Muscle of back (tissue), 11 donors: ENCODE results near the gene ACOXL. TPM values are rescaled to one million over a fixed set of nuclear protein-coding genes. Genes with fewer than 3 reads are reported as not detected.

Source experiments
- DNase-seq, 3 donors: peaks; one replicate each; pipeline versions ENCODE4 v3.0.0 to v3.0.0-alpha.2; 2013
- polyA plus RNA-seq, 10 donors: library from polyadenylated mRNA; unstranded; fragments of 120-200 nt; gene quantifications; one replicate each; pipeline ENCODE4 v1.2.1, GENCODE V29; 2013; ENCODE audit not compliant: insufficient read length in 10 of 10

The ACOXL gene
- polyA plus RNA-seq, 10 donors = 0.09 to 0.53 (median 0.18) TPM

DNA sequence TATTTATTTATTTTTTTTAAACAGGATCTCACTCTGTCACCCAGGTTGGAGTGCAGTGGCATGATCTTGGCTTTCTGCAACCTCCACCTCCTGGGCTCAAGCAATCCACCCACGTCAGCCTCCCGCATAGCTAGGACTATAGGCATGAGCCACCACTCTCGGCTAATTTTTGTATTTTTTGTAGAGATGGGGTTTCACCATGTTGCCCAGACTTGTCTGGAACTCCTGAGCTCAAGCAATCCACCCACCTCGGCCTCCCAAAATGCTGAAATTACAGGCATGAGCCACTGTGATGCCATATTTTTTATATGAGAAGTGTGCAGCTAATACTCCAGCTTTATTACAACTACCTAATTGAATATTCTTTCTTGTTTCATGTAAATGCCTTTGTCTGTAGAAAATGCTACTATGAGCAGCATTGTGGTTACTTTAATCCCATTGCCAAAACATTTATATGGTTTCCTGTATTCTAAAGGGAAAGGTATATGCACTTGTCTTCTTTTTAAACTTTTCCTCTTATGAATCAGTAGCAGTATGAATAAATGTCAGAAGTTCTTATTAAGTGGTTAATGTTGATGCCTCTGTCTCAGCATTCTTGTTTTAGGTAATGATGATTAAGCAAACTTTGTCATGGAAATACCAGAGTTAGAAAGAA, 378.9 kb downstream of the ACOXL start:
- no peak for DNase-seq

DNA sequence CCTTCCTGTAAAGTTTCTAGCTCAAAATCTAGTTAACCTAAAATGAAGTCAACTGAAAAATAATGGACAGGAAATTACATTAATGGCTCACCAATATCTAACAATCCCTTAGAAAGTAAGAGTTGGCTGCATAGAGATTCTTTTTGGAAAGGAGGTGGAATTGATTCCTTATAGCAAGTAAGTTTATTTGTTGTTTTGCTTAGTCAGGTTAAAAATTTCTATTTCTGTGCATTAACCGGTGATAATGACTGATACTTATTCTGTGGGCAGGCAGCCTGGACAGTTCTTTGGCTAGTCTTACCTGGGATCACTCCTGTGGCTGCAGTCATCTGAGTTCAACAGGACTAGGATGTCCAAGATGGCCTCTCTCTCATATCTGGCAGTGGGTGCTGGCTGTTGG, 381.5 kb downstream of the ACOXL start:
- no peak for DNase-seq

DNA sequence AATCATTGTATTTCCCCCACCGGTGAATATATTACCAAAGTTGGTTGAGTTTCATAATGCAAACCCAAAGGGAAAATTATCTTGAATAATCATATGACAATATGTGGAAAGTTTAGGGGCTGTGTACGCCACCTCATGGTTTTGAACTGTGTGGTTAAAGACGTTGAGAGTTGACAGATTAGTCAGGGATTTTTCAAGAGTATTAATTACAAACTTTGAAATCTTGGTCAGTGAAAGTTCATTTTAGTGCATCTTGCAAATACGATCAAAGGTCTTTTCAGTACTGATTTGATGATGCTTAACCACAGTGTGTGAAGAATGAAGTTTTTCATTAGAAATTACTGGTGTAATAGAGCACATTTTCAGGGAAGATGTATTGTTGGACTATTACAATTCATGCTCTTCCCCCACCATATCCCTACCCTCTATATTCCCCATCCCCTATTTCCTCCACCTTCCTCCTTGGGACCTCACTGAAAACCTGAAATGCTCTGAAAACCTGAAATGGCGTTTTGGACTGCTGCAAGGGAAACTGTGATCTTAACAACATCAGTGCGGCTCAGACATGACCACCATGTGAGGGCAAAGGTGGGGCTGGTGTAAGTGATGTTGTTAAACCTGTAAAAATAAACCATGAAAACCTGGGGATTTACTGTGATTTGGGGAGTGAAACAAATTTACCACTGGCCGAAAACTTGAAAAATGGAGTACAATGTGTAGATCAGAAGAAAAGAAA, 383.8 kb downstream of the ACOXL start:
- no peak for DNase-seq

DNA sequence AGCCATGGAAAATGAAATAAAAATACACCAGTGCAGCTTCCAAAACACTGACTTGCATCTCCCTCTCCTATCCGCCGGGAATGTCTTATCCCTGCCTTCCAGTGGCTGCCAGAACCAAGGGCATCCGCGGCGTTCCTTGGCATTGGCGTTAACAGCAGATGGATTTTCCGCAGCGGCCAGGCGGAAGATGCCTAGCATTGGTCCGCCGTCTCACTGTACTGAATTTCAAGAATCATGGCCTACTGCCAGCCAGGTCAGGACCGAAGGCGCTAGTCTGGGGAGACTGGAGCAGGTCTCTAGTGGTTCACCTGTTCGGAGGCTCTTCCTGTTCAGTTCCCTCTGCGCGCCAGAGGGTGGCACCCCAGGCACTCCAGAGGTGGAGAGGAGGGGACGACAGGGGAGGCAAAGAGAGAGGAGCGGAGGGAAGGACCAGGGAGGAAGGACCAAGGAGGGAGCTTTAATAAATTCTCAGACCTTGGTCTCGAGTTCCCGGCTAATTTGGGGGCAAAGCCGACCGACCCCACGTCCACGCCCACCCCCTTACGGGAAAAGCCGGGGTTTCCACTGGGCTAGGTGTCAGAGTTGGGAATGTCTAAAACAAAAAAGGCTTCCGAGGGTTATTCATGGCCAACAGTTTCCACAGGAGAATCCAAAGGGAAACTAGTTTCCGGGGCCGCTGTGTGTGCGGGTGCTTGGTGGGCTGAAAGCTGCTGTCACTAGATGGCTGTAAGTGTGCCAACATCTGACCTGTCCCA, 384.6 kb downstream of the ACOXL start:
- peak; percentile 63 to 86 (median 70) for DNase-seq

DNA sequence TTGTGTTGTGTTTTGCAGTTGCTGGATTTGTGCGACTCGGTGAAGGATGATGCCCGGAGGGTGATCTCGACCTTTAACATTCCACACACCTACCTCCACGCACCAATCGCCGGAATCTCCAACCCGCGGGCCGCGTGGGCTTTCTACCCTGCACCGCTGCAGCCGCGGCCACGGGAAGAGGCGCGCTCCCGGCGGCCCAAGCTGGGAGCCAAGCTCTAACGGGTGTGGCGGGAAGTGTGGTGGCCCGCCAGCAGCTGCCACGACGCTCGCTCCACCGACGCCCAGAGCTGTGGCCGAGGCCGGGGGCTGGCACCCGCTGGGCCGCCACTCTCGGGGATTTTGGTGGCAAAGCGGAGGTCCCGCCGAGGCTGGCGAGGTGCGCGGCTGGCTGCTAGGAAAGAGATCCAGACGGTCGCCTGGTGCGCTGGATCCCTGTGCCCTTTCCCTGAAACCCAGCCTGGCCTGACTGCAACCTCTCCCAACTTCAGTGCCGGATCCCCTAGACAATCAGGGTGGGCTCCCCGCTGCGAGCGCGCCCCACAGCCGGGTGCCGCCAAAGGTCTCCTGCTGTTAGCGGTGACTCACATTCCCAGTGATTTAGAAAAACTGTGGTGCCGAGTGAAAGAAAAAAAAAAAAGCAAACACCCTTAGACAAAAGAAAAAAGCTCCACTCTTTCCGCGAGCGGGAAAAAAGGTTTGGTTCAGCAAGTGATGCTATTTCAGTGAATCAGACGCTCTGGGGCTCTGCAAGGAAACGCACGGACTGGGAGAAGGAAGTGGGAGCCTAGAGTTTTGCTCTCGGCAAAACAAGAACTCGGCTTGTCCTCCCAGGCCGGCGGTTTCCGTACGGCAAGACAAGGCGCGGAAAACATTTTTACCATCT, 385.5 kb downstream of the ACOXL start:
- DNase-seq = peak; percentile 41 to 74 (median 41)

DNA sequence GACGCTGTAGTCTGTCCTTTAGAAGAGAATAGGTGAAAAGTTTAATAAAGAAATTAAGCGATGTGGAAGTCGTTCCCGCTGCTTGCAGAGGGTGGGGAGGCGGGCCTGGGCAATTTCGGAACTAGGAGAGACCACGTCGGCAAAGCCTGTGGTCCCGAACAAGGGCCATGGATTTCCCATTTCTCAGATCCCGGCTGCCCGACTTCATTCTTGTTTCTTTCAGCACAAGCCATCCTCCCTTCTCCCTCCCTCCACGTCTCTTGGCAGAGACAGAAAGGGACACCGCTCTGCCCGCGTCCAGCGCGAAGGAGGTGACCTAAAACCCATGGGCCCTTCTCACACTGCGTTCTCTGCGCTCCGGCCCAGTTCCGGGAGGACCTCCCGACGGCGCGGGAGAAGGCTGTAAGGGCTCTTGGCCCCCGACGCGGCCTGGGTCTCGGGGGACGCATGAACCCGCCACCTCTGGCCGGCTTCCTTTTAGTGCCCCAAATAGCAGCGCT, 386.2 kb downstream of the ACOXL start:
- peak in 2 of 3 donors; percentile 27 to 73 for DNase-seq

DNA sequence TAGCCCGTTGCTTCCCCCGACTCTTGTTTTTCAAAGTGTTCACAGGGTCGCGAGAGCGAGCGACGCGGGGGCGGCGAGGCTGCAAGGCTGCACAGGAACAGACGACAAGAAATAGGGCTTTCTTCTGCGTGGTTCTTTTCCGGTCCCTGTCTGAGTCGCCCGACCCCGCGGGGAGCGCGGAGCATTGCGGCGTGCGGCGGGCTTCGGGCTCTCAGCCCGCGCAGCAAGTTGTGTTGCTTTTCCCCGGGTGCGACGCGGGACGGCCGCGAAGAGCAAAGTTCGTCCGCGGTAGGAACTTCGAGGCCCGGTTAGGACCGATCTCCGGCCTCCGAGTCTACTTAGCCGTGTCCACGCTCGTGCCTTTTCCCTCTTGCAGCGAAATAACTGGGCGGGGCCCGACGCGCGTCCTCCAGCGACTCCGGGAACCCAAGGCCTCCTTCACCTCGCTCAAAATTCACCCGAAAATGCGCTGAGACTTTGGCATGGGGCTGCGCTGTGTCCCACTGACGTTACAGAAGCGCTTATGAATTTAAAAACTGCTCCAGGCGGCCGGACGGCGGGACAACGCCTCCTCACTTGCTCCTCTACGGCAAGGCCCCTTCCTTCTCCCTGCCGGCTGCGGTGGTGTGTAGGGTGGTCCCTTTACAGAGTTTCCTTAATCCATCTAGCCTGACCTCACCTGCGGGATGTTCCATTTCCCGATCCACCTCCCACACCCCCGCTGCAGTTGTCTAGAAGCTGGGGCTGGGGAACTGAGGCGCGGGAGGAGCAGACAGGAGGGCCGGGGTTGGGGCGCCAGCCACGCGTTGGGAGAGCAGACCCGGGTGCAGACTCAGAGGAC, 386.8 kb downstream of the ACOXL start:
- DNase-seq = peak in 2 of 3 donors; percentile 40 to 81

DNA sequence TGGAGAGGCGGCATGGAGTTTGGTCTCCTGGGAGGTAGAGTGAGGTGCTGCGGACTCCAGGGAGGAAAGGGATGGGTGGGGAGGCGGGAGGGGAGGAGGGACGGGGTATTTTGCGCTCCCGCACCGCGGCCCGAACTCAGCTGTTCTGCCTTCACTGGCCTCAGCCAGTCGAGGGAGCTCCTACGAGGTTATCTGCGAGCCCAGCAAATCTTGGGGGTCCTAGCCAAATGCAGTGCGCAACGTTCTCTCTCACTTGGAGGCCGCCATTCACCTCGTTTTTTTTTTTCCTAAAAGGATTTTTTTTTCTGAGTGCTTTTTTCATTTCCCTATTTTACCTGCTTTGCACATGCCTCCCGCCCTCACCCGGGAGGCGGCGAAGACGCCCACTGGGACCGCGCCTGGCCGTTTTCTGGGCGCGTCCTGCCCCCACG, 387.5 kb downstream of the ACOXL start:
- DNase-seq = no peak

DNA sequence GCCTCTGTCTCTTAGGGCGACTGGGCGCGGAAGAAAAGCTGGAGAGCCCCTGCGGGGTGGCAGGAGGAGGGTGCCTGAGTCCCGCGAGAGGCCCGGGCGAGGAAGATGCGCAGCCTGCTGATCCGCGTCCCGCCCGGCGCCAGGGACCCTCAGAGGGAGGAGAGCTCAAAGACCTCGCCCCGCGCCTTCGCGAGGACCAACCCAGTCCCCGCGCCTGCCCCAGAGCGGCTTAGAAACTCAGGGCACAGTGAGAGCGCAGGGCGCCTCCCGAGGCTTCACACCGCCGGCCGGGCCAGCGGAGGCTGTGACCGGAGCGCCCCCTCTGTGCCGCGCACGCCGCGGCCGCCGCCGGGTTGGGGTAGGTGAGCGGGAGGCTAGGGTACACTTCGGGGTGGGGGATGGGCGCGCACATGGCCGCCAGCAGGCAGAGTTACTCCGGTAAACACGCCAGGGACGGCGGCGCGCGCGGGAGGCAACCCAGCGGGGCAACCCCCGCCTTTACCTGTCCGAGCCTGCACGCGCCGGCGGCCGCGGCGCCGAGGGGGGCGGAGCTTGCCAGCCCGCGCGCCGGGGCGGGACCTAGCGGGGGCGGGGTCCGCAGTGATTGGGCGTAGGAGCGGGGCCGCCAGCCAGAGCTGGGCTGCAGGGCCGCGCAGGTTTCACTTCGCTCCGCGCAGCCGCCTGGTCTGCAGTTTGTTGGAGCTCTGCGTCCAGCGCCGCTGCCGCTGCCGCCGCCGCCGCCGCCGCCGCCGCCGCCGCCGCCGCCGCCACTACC, 388.1 kb downstream of the ACOXL start, which contains the start of gene BCL2L11:
TSS of gene BCL2L11 (plus strand) at position 662 of the 775 bp plus-strand sequence. CDS start 2,832 bp downstream, outside the sequence.
- peak; percentile 89 to 95 (median 93) for DNase-seq

DNA sequence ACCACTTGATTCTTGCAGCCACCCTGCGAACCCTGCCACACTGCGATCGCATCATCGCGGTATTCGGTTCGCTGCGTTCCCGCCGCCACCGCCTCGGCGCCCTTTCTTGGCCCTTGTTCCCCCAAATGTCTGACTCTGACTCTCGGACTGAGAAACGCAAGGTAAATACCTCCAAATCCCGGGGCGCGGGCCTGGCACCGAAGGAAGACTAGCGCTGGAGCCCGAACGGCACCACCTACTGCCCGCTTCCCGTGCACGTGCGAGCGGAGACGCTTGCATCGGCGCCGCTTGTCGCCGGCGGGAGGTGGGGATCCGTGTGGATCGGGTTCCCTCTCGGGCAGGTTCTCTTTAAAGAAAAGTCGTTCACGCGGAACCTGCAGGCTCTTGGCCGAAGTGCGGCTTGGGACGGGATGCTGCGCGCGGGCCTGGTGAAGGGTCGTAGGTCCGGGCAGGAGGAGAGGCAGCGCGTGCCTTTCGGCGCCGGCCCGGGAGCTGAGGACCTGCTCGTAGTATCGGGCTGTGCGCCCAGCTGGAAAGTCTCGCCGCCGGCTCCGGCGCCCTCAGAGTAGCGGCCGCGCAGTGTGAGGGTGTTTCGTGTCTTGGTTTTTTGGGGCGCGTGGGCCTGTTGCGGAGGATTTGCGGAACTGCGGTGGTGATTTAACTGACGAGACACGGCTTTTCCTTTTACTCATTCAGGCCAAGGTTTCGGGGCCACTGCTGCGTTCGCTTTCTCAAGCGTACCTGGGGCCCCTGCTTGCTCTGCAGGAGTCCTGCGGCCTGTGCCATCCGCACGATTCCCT, 388.9 kb downstream of the ACOXL start:
- peak in 2 of 3 donors; percentile 39 to 85 for DNase-seq

DNA sequence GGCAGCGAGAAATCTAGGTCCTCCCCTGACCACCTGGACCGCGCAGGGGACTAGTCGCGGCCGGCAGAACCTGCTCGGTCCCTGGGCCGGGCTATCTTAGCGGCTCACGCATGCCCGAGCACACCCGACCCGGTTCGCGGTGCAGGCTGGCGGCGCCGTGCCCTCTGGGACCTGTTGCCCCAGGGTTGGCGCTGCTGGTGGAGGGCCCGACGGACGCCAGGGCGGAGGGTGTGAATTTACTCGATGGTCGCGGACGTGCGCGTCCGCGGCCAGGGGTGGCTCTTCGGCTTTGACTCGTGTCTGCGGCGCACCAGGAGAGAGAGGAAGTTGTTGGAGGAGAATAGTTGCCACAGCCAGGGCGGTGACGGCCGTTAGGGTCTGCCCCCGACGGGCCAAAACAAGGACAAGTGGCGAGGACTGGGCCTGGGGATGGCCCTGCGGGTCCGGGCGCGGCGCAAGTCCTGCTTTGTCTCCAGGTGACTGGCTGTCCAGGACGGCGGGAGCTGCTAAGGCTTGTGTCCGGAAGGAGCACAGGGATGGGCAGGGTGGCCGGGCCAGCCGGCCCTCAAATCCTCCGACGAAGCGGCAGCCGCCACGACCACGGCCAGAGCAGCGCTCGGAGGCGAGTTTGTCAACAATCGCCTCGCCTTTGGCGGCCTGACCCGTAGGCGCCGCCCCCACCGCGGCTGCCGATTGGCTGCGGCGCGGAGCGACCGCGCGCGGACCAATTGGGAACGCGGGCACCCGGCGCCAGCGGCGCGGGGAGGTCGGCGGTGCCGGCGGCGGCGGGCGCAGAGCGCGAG, 389.7 kb downstream of the ACOXL start:
- peak; percentile 88 to 96 (median 93) for DNase-seq

DNA sequence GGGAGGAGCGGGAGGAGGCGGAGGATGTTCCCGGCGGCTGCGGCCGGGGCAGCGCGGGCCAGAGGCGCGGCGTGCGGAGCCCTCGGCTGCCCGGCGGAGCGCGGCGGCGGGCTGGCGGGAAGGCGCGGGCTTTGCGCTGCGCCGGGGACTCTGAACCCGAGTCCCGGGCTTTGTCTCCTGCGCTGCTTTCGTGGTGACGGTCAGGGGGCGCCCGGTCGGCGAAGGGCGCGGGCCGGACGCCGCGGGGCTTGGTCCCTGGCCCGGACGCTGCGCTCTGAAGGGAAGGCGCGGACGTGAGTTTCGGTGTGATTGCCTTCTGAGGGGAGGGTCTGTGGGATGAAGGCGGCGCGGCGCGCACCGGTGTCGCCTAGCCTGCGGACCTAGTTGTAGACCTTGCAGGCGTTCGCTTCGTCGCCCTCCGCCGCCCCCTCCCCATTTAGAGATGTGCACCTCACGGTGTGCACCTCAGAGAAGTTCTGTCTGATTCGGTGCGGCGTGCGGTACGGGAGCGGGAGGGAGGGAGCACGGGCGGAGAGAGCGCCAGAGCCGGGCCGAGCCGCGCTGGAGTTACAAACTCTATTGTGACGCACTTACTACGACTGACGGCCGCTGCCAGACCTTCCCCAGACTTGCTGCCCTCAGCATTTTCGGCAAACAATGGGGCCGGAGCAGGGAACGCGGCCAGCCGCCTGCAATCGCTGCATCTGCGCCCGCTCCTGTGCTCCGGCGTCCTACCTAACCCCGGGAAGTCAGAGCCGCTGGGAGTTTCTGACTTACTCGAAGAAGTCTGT, 390.5 kb downstream of the ACOXL start:
- DNase-seq = peak; percentile 52 to 93 (median 82)

DNA sequence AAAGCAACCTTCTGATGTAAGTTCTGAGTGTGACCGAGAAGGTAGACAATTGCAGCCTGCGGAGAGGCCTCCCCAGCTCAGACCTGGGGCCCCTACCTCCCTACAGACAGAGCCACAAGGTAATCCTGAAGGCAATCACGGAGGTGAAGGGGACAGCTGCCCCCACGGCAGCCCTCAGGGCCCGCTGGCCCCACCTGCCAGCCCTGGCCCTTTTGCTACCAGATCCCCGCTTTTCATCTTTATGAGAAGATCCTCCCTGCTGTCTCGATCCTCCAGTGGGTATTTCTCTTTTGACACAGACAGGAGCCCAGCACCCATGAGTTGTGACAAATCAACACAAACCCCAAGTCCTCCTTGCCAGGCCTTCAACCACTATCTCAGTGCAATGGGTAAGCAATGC, 391.4 kb downstream of the ACOXL start:
- no peak for DNase-seq

DNA sequence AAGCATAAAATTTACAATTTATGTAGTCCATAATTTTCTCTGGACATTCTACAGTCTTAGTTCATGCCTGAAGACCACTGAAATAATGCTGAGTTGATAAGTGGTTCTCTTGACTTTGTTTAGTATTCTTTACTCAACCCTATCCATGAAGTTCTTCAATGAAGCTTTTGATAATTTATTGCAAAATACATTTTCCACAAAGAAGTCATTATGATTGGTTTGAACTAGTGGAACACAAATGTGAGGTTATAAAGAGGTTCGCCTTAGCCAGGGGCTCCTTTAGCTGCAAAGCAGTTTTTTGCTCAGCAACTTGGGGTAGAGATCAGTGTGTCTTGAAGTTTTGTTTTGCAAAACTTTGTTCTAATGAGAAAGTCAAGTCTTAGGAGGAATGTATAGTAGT, 394.2 kb downstream of the ACOXL start:
- DNase-seq = no peak

DNA sequence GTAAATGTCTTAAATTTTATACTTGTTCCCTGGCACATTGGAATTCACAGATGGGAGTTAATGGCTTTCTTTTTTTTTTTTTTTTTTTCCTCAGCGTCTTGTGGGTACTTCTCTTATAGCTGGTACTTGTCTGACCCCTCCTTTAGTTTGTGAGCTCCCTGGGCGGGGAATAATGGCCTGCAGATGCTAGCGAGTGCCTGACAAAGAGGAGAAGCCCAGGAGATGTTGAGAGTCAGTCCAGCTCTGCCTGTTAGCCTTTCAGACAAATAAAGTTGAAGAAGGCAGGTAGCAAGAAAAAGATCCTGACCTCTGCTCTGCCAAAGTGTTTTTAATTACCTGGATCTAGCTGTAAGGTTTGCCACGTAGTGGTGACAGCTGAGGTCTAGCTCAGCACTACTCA, 395.0 kb downstream of the ACOXL start:
- DNase-seq = no peak

DNA sequence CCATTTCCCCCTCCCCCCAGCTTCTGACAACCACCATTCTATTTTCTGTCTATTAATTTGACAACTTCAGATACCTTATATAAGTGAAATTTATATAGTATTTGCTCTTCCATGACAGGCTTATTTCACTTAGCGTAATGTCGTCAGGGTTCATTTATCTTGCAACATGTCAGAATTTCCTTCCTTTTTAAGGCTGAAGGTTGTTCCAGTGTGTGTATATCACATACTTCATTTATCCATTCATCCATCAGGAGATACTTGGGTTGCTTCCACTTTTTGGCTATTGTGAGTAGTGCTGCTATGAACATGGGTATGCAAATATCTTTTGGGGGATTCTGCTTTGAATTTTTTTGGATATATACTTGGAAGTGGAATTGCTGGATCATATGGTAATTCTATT, 395.7 kb downstream of the ACOXL start:
- DNase-seq = no peak

DNA sequence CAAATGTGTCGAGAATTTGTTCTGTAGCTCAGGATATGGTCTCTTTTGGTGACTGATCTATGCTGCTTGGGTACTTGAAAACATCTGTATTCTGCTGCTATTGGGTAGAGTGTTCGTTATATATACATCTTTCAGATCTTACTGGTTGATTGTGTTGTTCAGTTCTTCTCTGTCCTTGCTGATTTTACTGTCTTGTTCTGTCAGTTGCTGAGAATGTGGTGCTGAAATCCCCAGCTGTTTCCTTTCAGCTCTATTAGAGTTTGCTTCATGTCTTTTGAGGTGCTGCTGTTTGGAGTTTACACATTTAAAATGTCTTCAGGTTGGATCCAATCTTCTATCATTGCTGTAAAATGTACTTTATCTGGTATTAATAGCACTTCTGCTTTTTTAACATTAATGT, 401.2 kb downstream of the ACOXL start:
- DNase-seq = no peak
